Gastroesophageal sphincter (tissue), 4 donors: ENCODE measurements around the gene CAVIN3. TPM values are rescaled to one million over a fixed set of nuclear protein-coding genes. Genes with fewer than 3 reads are reported as not detected.

Experiments
- ATAC-seq: fragments of 150-250 bp; one replicate; pipeline ENCODE4 v1.9.1; 2016; ENCODE audit warnings: mild to moderate bottlenecking, moderate library complexity
- H3K27ac ChIP-seq, 4 donors: fragments of 200-600 bp; sonication (generic) in 3 of 4; 1 replicate in 3 of 4; 2 replicates in 1 of 4; pipeline ENCODE4 v1.5.1; 2016 to 2019
- H3K27me3 ChIP-seq: fragments of 200-600 bp; sonication (generic); one replicate; pipeline ENCODE4 v1.5.1; 2019
- H3K36me3 ChIP-seq, 2 donors: fragments of 200-600 bp; sonication (generic); one replicate each; pipeline ENCODE4 v1.5.1; 2019; ENCODE audit warnings: control low read depth in 1 of 2
- H3K4me1 ChIP-seq, 3 donors: fragments of 200-600 bp; sonication (generic); 1 replicate in 2 of 3; 2 replicates in 1 of 3; pipeline ENCODE4 v1.5.1; 2016 to 2019; ENCODE audit warnings: control low read depth in 2 of 3
- H3K4me3 ChIP-seq, 2 donors: fragments of 200-600 bp; sonication (generic); one replicate each; pipeline ENCODE4 v1.5.1; 2019; ENCODE audit warnings: mild to moderate bottlenecking in 1 of 2, moderate library complexity in 1 of 2
- H3K9me3 ChIP-seq, 3 donors: fragments of 200-600 bp; sonication (generic); one replicate each; pipeline ENCODE4 v1.5.1; 2017 to 2019; ENCODE audit warnings: control low read depth in 2 of 3
- CTCF ChIP-seq, 4 experiments: fragments of 200-600 bp in 2 of 4; fragments of 450-650 bp in 2 of 4; sonication (generic) in 1 of 4; IDR thresholded peaks; one replicate each; pipeline ENCODE4 v1.5.1; 2017 to 2019; ENCODE audit warnings: antibody characterized with exemption in 4 of 4, mild to moderate bottlenecking in 2 of 4, moderate library complexity in 2 of 4
- EP300 ChIP-seq: sonication (generic); formaldehyde crosslinking; IDR thresholded peaks from one replicate; pipeline ENCODE4 v1.6.1; 2017; ENCODE audit warnings: antibody characterized with exemption, mild to moderate bottlenecking
- POLR2A ChIP-seq, 2 donors: fragments of 450-650 bp; IDR thresholded peaks; one replicate each; pipeline ENCODE4 v1.6.1; 2017; ENCODE audit warnings: antibody characterized with exemption in 2 of 2, mild to moderate bottlenecking in 2 of 2, moderate library complexity in 1 of 2
- POLR2AphosphoS5 ChIP-seq: sonication (generic); formaldehyde crosslinking; IDR thresholded peaks from one replicate; pipeline ENCODE4 v1.6.1; 2017; ENCODE audit warnings: antibody characterized with exemption
- WGBS, 2 donors: methylation state at CpG; one replicate each; pipeline ENCODE4 v1.1.5; 2018; ENCODE audit warnings: low coverage in 1 of 2; 5-methylcytosine and 5-hydroxymethylcytosine counted together
- total RNA-seq, 4 donors: library from RNA; depleted of rRNA; stranded (reverse); fragments of >200 nt; gene quantifications; one replicate each; pipeline ENCODE4 v1.1.0, GENCODE V29; 2016

The CAVIN3 gene
- total RNA-seq, 4 donors from 2014 or later: 164 to 313 (median 211) TPM

- no peak overlapping the region for H3K27ac ChIP-seq
- H3K4me3 ChIP-seq: no peak overlapping the region
- peaks cover 3% of the 10 kb centered on the region for H3K27me3 ChIP-seq
- no peak for ATAC-seq
- no peaks in the 10 kb centered on the region for H3K9me3 ChIP-seq
- no peaks in the 10 kb centered on the region for H3K36me3 ChIP-seq
- TF ChIP-seq POLR2AphosphoS5: no peak
- TF ChIP-seq CTCF (IDR thresholded peaks at IDR 0.05): no peak
- TF ChIP-seq EP300: no peak
- no peak for TF ChIP-seq POLR2A (IDR thresholded peaks at IDR 0.05)
- H3K4me1 ChIP-seq: no peaks in the 10 kb centered on the region
- WGBS, 2 donors: 76 to 80% methylated on average over 7 to 8 of the region's 8 CpGs
These were observed 12.4 kb downstream of the CAVIN3 start for GRCh38 chr11:6307876-6308275.

- WGBS, 2 donors: 67 to 80% methylated on average over 2 to 4 of the region's 4 CpGs
- H3K4me3 ChIP-seq: no peak overlapping the region
- no peak overlapping the region for H3K27ac ChIP-seq
- no peaks in the 10 kb centered on the region for H3K9me3 ChIP-seq
- no peaks in the 10 kb centered on the region for H3K4me1 ChIP-seq
- H3K36me3 ChIP-seq: no peaks in the 10 kb centered on the region
- TF ChIP-seq POLR2A (IDR thresholded peaks at IDR 0.05) (no peak), EP300 (no peak), CTCF (IDR thresholded peaks at IDR 0.05) (no peak), POLR2AphosphoS5 (no peak)
- peaks cover 6% of the 10 kb centered on the region for H3K27me3 ChIP-seq
- ATAC-seq: no peak
These were observed 15.0 kb downstream of the CAVIN3 start for GRCh38 chr11:6305297-6305696.

- TF ChIP-seq CTCF (IDR thresholded peaks at IDR 0.05) (no peak), EP300 (no peak), POLR2A (IDR thresholded peaks at IDR 0.05) (no peak), POLR2AphosphoS5 (no peak)
- peaks cover 6% of the 10 kb centered on the region for H3K27me3 ChIP-seq
- H3K36me3 ChIP-seq: no peaks in the 10 kb centered on the region
- H3K27ac ChIP-seq: no peak overlapping the region
- no peaks in the 10 kb centered on the region for H3K9me3 ChIP-seq
- no peak overlapping the region for H3K4me3 ChIP-seq
- whole genome bisulfite sequencing, 2 donors: 71 to 85% methylated on average over 4 to 5 of the region's 6 CpGs
- ATAC-seq: no peak
- H3K4me1 ChIP-seq: no peaks in the 10 kb centered on the region
These were observed 16.6 kb downstream of the CAVIN3 start for GRCh38 chr11:6303661-6304060.

GRCh38 chr11:6301096-6301495 lies 19.2 kb downstream of the CAVIN3 start:
- Histone ChIP-seq H3K9me3 (no peaks in the 10 kb centered on the region), H3K4me1 (no peaks in the 10 kb centered on the region), H3K27ac (no peak overlapping the region), H3K4me3 (no peak overlapping the region), H3K27me3 (peaks cover 6% of the 10 kb centered on the region), H3K36me3 (no peaks in the 10 kb centered on the region)
- ATAC-seq: no peak
- TF ChIP-seq EP300 (no peak), POLR2AphosphoS5 (no peak), CTCF (IDR thresholded peaks at IDR 0.05) (no peak), POLR2A (IDR thresholded peaks at IDR 0.05) (no peak)
- 69 to 92% methylated on average over 2 of the region's 2 CpGs for WGBS, 2 donors

- Histone ChIP-seq H3K27me3 (peaks cover 6% of the 10 kb centered on the region), H3K4me3 (no peak overlapping the region), H3K9me3 (no peaks in the 10 kb centered on the region), H3K27ac (no peak overlapping the region), H3K36me3 (no peaks in the 10 kb centered on the region), H3K4me1 (no peaks in the 10 kb centered on the region)
- ATAC-seq: no peak
- no peak for TF ChIP-seq EP300
- TF ChIP-seq CTCF (IDR thresholded peaks at IDR 0.05): no peak
- no peak for TF ChIP-seq POLR2A (IDR thresholded peaks at IDR 0.05)
- TF ChIP-seq POLR2AphosphoS5: no peak
- WGBS, 2 donors: 66% methylated on average over 3 of the region's 3 CpGs
These were observed 20.0 kb downstream of the CAVIN3 start for GRCh38 chr11:6300325-6300724.
